Activated CD4-positive, alpha-beta T cell treated with anti-CD3 and anti-CD28 coated beads, Interleukin-2, amount 50 U/mL, for 1 hour (primary cell): ENCODE data around the gene CNBD2.
A peak's percentile ranks its signal among the peaks of the same experiment; 100 is the strongest.
"Not testable (repeated sequence)": the region's sequence is repeated elsewhere in the genome, so short reads cannot be mapped to it uniquely, and the experiment has no call there.

Experiments used
- DNase-seq: peaks from one replicate; pipeline ENCODE4 v3.0.0-alpha.2; 2020

Gene CNBD2

DNA sequence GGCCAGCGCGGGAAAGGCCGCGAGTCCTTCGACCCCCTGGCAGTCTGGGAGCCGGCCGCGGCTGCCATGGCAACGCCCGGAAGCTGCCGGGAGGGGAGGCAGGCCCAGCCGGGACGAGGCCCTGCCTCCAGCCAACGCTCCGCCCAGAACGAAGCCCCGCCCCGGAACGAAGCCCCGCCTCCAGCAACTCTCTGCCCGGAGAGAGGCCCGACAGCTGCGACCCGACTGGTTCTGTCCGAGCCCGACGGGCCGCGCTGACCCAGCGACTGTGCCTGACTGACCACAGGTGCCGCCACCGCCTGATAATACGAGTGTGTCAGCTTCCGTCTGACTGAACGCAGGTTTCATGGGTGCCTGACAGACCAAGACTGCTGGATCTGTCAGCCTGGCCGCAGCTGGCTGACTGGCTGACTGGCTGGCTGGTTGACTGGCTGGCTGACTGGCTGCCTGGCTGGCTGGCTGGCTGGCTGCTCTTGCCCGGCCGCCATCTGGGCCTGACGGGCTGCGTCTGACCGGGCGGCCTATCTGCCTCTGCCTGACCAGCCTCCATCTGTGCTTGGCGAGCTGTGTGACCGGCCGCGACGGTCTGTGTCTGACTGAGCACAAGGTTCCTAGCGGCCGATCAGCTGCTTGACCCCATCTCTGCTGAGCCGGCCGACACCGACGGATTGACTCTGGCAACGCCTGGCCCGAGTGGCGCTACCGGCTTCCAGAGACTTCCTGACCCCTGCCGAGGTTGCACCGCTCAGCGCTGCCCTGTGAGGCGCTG lies 96.5 kb downstream of the CNBD2 start:
- peak; percentile 93 for DNase-seq

DNA sequence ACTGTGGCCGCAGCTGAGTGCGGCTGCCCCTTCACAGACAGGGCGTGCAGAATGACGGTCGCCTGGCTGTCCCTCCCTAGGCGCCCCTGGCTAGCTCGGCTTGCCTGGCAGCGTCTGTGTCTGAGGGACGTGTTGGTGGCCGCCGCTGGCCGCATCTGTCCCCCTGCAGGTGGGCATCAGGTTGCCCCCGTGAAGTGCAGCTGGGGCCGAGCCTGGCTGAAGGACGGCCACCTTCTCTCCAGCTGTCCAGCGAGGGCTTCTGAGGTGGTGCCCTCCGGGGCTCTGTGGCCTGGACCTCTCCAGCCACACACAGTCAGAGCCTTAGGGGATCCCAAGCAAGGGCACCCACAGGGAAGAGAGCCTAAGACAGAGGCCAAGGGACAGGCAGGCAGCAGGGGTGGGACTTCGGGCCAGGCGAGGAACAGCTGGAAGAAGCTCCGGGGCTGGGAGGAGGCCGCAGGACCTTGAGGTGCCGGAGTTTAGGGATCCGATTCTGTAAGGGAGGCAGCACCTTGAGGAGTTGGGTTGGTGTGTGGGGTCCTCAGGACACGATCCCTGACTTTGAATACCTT lies 97.1 kb downstream of the CNBD2 start:
- DNase-seq: no peak

DNA sequence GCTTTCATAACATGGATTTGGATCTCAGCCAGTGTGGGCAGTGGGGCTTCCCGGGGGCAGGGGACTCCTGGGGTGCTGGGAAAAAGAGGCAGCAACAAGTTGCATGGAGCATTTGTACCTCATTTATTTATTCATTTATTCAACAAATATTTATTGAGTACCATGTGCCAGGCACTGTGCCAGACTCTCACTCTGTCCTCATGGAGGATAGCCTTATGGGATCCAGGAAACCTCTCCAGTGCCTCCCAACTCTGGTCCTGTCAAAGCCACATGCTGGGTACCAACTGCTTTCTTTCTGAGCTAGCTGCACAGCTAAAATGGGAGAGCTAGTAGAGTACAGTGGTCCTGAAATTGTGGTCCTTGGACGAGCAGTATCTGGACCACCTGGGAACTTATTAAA lies 98.4 kb downstream of the CNBD2 start:
- no peak for DNase-seq

GRCh38 chr20:36068526-36068925 lies 100.1 kb downstream of the CNBD2 start:
- DNase-seq: not testable (repeated sequence)

GRCh38 chr20:36070451-36070850 lies 102.1 kb downstream of the CNBD2 start:
- DNase-seq: no peak

DNA sequence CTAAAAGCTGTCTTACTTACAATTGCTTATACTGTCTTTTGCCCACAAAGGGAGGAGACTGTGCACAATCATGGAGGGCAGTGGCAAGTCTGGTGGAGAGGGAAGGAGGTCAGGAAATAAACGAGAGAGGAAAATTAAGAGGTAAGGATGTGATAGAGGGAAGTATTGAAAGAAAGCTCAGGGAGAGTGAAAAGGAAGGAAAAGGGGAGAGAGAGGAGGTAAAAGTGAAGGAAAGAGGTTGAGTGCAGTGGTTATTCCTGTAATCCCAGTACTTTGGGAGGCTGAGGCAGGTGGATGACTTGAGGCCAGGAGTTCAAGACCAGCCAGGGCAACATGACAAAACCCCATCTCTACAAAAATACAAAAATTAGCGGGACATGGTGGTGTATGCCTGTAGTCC lies 103.5 kb downstream of the CNBD2 start:
- DNase-seq: no peak

DNA sequence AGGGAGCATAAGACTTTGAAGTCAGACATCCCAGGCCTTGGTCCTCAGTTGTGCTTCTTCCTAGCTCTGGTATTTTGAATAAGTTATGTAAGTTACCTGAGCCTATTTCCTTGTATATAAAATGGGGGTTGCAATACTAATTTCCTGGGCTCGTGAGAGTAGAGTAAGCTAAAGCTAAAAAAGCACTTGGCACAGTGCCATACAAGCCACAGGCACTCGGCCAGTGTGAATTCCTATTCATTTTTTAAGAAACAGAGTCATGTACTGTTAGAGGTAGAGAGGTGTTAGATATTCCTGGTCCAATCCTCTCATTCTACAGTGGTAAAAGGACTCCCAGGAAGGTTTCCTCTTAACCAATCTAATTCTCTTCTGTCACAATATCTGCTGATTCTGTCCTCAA lies 106.6 kb downstream of the CNBD2 start:
- no peak for DNase-seq

DNA sequence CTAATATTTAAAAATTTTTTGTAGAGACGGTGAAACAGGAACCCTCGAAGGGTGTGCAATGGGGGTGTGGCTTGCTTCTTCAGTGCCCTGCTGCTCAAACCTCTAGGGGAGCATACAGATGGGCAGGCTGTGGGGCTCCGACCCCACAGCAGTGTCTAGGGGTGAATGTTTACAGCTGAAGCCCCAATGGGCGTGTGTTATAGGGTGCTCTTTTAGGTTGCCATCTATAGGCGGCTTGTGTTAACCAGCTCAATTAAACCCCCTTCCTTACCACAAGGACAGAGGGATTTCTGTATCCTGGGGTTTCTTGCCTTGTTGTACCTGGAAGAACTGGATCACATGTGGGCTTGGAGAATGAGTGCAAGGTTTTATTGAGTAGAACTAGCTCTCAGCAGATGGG lies 109.4 kb downstream of the CNBD2 start:
- DNase-seq: not testable (repeated sequence)

GRCh38 chr20:36079486-36079885 lies 111.1 kb downstream of the CNBD2 start:
- DNase-seq: no peak

- not testable (repeated sequence) for DNase-seq
Observed at GRCh38 chr20:36079984-36080383, 111.6 kb downstream of the CNBD2 start.
